VCaP (cell line): ENCODE data around the gene GNAO1.

Experiments used
- H3K27ac ChIP-seq: fragments of 450-650 bp; 2 replicates; pipeline ENCODE4 v1.5.1; 2017
- CTCF ChIP-seq: fragments of 450-650 bp; conservative IDR thresholded peaks from 2 replicates; pipeline ENCODE4 v1.5.1; 2017; ENCODE audit warnings: mild to moderate bottlenecking, moderate library complexity

Gene GNAO1

GRCh38 chr16:56336071-56336688, 144.9 kb downstream of the GNAO1 start:
- no peak overlapping the region for H3K27ac ChIP-seq
- no peak for TF ChIP-seq CTCF

GRCh38 chr16:56336711-56337110, 145.4 kb downstream of the GNAO1 start:
- H3K27ac ChIP-seq: no peak overlapping the region
- TF ChIP-seq CTCF: no peak

- TF ChIP-seq CTCF: no peak
- H3K27ac ChIP-seq: no peak overlapping the region
These were observed 146.0 kb downstream of the GNAO1 start for GRCh38 chr16:56337131-56337857.

- no peak for TF ChIP-seq CTCF
- no peak overlapping the region for H3K27ac ChIP-seq
These were observed 146.6 kb downstream of the GNAO1 start for GRCh38 chr16:56337858-56338325.

GRCh38 chr16:56338566-56339318, 147.5 kb downstream of the GNAO1 start:
- H3K27ac ChIP-seq: no peak overlapping the region
- TF ChIP-seq CTCF: no peak

GRCh38 chr16:56339431-56340195, 148.3 kb downstream of the GNAO1 start:
- no peak overlapping the region for H3K27ac ChIP-seq
- no peak for TF ChIP-seq CTCF
